ENCODE results near the gene GLIPR1. TPM values are rescaled to one million over a fixed set of nuclear protein-coding genes. Genes with fewer than 3 reads are reported as not detected.

Gene GLIPR1
- polyA plus RNA-seq, 1 donor from 2014 or later = 0.12 TPM

- H3K9me2 ChIP-seq (ENCODE audit: insufficient read depth, low read length) = no peaks in the 10 kb centered on the region
- H3K79me2 ChIP-seq (replicated peaks; ENCODE audit: insufficient read depth, low read length) = no peaks in the 10 kb centered on the region
Measured at GRCh38 chr12:75460204-75460603, 20.4 kb upstream of the GLIPR1 start.

More at GRCh38 chr12:75460204-75460603, 20.4 kb upstream of the GLIPR1 start:
- no peak overlapping the region for H2AFZ ChIP-seq (ENCODE audit: low read depth, low read length)
- no peaks in the 10 kb centered on the region for H3K36me3 ChIP-seq (ENCODE audit: insufficient read depth, low read length)
- H3F3A ChIP-seq (ENCODE audit: insufficient read depth, low read length, poor library complexity, severe bottlenecking) = no peaks in the 10 kb centered on the region
- H4K20me1 ChIP-seq (ENCODE audit: insufficient read depth) = no peaks in the 10 kb centered on the region
- no peaks in the 10 kb centered on the region for H3K27me3 ChIP-seq (ENCODE audit: insufficient read depth, low read depth, low read length)
- no peaks in the 10 kb centered on the region for H3K9me3 ChIP-seq (ENCODE audit: low read length)
- TF ChIP-seq MXI1 (conservative IDR thresholded peaks at IDR 0.05; ENCODE audit: poor library complexity, severe bottlenecking) (no peak), CTCF (IDR thresholded peaks at IDR 0.05; ENCODE audit: poor library complexity, severe bottlenecking) (no peak), EZH2 (IDR thresholded peaks at IDR 0.05; ENCODE audit: borderline replicate concordance, insufficient read depth, low read length, poor library complexity, severe bottlenecking) (no peak), TAF1 (IDR thresholded peaks at IDR 0.05; ENCODE audit: low read depth) (no peak), RAD21 (conservative IDR thresholded peaks at IDR 0.05) (no peak), SMC3 (conservative IDR thresholded peaks at IDR 0.05; ENCODE audit: poor library complexity) (no peak), EP300 (conservative IDR thresholded peaks at IDR 0.05; ENCODE audit: poor library complexity, severe bottlenecking) (no peak), REST (IDR thresholded peaks at IDR 0.05; ENCODE audit: borderline replicate concordance) (no peak), POLR2AphosphoS5 (IDR thresholded peaks at IDR 0.05) (no peak)
- no peak overlapping the region for H3K9ac ChIP-seq (ENCODE audit: low read length)
- H3K4me2 ChIP-seq (ENCODE audit: low read length) = no peak overlapping the region
- no peak overlapping the region for H3K27ac ChIP-seq (ENCODE audit: low read length)
- H3K4me3 ChIP-seq (ENCODE audit: low read length) = no peak overlapping the region
